H1 (cell line): Measurements from ENCODE around the gene FCAMR. TPM values are rescaled to one million over a fixed set of nuclear protein-coding genes. Genes with fewer than 3 reads are reported as not detected.

Source experiments
- CTCF ChIA-PET: fragments of 300-600 bp; sonication (Branson Sonifier 250); formaldehyde crosslinking; loops from one replicate; lab custom pipeline; 2021; ENCODE audit not compliant: partially characterized antibody; lab: Charles Lee
- POLR2A ChIA-PET: fragments of 300-600 bp; sonication (Branson Sonifier 250); formaldehyde crosslinking; loops from one replicate; lab custom pipeline; 2021; ENCODE audit warnings: inconsistent platforms; ENCODE audit not compliant: partially characterized antibody; lab: Charles Lee
- DNase-seq, 2 experiments: peaks; one replicate each; pipeline versions ENCODE4 v3.0.0 to v3.0.0-alpha.2; 2010 to 2022; ENCODE audit warnings: low spot score in 2 of 2, low read depth in 1 of 2, mixed read lengths in 1 of 2
- FAIRE-seq: peaks from 2 replicates; lab custom pipeline; 2011; peaks lifted over from hg19 to GRCh38; lab: Jason Lieb, UNC
- H2AFZ ChIP-seq: 2 replicates; pipeline ENCODE4 v1.8.1; 2012; ENCODE audit warnings: low read length, inconsistent platforms
- H2AK5ac ChIP-seq: 2 replicates; pipeline ENCODE4 v1.6.1; 2013; ENCODE audit warnings: low read depth, low read length
- H2BK120ac ChIP-seq: replicated peaks from 2 replicates; pipeline ENCODE3; 2013; ENCODE audit warnings: low read depth, low read length, inconsistent platforms
- H2BK12ac ChIP-seq: 2 replicates; pipeline ENCODE4 v1.6.1; 2013; ENCODE audit warnings: low read depth, low read length
- H2BK15ac ChIP-seq: 2 replicates; pipeline ENCODE4 v1.6.1; 2013; ENCODE audit warnings: low read length
- H2BK20ac ChIP-seq: 2 replicates; pipeline ENCODE4 v1.6.1; 2013; ENCODE audit warnings: low read length
- H2BK5ac ChIP-seq: 2 replicates; pipeline ENCODE4 v1.6.1; 2013; ENCODE audit warnings: low read depth, low read length
- H3K14ac ChIP-seq: 2 replicates; pipeline ENCODE4 v1.6.1; 2013; ENCODE audit warnings: inconsistent platforms; ENCODE audit not compliant: insufficient read length
- H3K18ac ChIP-seq: 2 replicates; pipeline ENCODE4 v1.6.1; 2013; ENCODE audit warnings: low read length; ENCODE audit errors: extremely low read depth
- H3K23ac ChIP-seq: 2 replicates; pipeline ENCODE4 v1.6.1; 2013; ENCODE audit warnings: inconsistent platforms; ENCODE audit not compliant: insufficient read length
- H3K23me2 ChIP-seq: 2 replicates; pipeline ENCODE4 v1.6.1; 2013; ENCODE audit warnings: low read depth, low read length
- H3K27ac ChIP-seq: 2 replicates; pipeline ENCODE4 v1.6.1; 2011; ENCODE audit warnings: low read depth, low read length, inconsistent platforms
- H3K27me3 ChIP-seq, 4 experiments: replicated peaks in 1 of 4; 1 replicate in 1 of 4; 2 replicates in 3 of 4; pipeline versions ENCODE4 v1.6.1 to v1.8.1; 2011 to 2013; ENCODE audit warnings: low read length in 3 of 4, mild to moderate bottlenecking in 3 of 4, inconsistent platforms in 2 of 4, mixed read lengths in 2 of 4, moderate library complexity in 1 of 4; ENCODE audit not compliant: control insufficient read depth in 3 of 4, insufficient read depth in 3 of 4; ENCODE audit errors: extremely low read depth in 1 of 4
- H3K36me3 ChIP-seq, 4 experiments: 2 replicates each; pipeline versions ENCODE4 v1.6.1 to v1.8.1; 2011 to 2013; ENCODE audit warnings: mild to moderate bottlenecking in 4 of 4, low read length in 3 of 4, moderate library complexity in 2 of 4, control low read depth in 1 of 4, inconsistent platforms in 1 of 4; ENCODE audit not compliant: insufficient read depth in 4 of 4, control insufficient read depth in 2 of 4
- H3K4ac ChIP-seq: replicated peaks from 2 replicates; pipeline ENCODE3; 2013; ENCODE audit warnings: low read length, low read depth, mixed read lengths, inconsistent platforms; ENCODE audit not compliant: insufficient read length
- H3K4me1 ChIP-seq, 4 experiments: replicated peaks in 1 of 4; 1 replicate in 1 of 4; 2 replicates in 3 of 4; pipeline versions ENCODE4 v1.6.1 to v1.8.1; 2011 to 2013; ENCODE audit warnings: low read length in 3 of 4, inconsistent platforms in 2 of 4, mixed read lengths in 1 of 4; ENCODE audit not compliant: insufficient read depth in 4 of 4, control insufficient read depth in 3 of 4
- H3K4me2 ChIP-seq, 2 experiments: 2 replicates each; pipeline versions ENCODE4 v1.6.1 to v1.8.1; 2011 to 2013; ENCODE audit warnings: low read depth in 2 of 2, low read length in 2 of 2, control low read depth in 1 of 2, inconsistent platforms in 1 of 2, mild to moderate bottlenecking in 1 of 2; ENCODE audit not compliant: insufficient read depth in 1 of 2
- H3K4me3 ChIP-seq, 4 experiments: fragments of 200-600, 300-600 bp in 1 of 4; sonication (generic), shearing (Covaris generic), sonication (Bioruptor Twin) in 1 of 4; 2 replicates each; pipeline versions ENCODE4 v1.5.1 to v1.8.1; 2011 to 2016; ENCODE audit warnings: low read length in 4 of 4, low read depth in 3 of 4, control low read depth in 2 of 4, inconsistent platforms in 2 of 4, mild to moderate bottlenecking in 2 of 4, mixed read lengths in 1 of 4, moderate library complexity in 1 of 4; ENCODE audit not compliant: insufficient read depth in 2 of 4; ENCODE audit errors: extremely low read depth in 1 of 4
- H3K56ac ChIP-seq: replicated peaks from 2 replicates; pipeline ENCODE3; 2013; ENCODE audit warnings: low read depth, mild to moderate bottlenecking, mixed read lengths, low read length, inconsistent platforms; ENCODE audit not compliant: insufficient read length
- H3K79me1 ChIP-seq: 2 replicates; pipeline ENCODE4 v1.6.1; 2013; ENCODE audit warnings: low read depth, low read length, control low read depth
- H3K79me2 ChIP-seq, 2 experiments: 2 replicates each; pipeline versions ENCODE4 v1.6.1 to v1.8.1; 2012 to 2013; ENCODE audit warnings: low read length in 2 of 2, mild to moderate bottlenecking in 2 of 2, inconsistent platforms in 1 of 2; ENCODE audit not compliant: insufficient read depth in 2 of 2, control insufficient read depth in 1 of 2
- H3K9ac ChIP-seq, 4 experiments: replicated peaks in 1 of 4; 1 replicate in 1 of 4; 2 replicates in 3 of 4; pipeline versions ENCODE4 v1.6.1 to v1.8.1; 2011 to 2013; ENCODE audit warnings: low read depth in 3 of 4, low read length in 3 of 4, control low read depth in 2 of 4, mild to moderate bottlenecking in 2 of 4, moderate library complexity in 2 of 4, inconsistent platforms in 1 of 4; ENCODE audit errors: extremely low read depth in 1 of 4
- H3K9me3 ChIP-seq, 2 experiments: 2 replicates each; pipeline versions ENCODE4 v1.6.1 to v1.8.1; 2012 to 2013; ENCODE audit warnings: mild to moderate bottlenecking in 2 of 2, moderate library complexity in 2 of 2, control low read depth in 1 of 2, inconsistent platforms in 1 of 2, low read depth in 1 of 2, low read length in 1 of 2, mixed read lengths in 1 of 2; ENCODE audit not compliant: insufficient read depth in 2 of 2
- H4K20me1 ChIP-seq, 2 experiments: replicated peaks in 1 of 2; 2 replicates each; pipeline versions ENCODE3 to v1.8.1; 2011 to 2013; ENCODE audit warnings: inconsistent platforms in 2 of 2, low read length in 2 of 2, mild to moderate bottlenecking in 1 of 2; ENCODE audit not compliant: insufficient read depth in 2 of 2, control insufficient read depth in 1 of 2
- H4K5ac ChIP-seq: 2 replicates; pipeline ENCODE4 v1.6.1; 2013; ENCODE audit warnings: low read length, low read depth, mixed read lengths, inconsistent platforms; ENCODE audit not compliant: insufficient read length
- H4K8ac ChIP-seq: 2 replicates; pipeline ENCODE4 v1.8.0; 2013; ENCODE audit warnings: mild to moderate bottlenecking, moderate library complexity, low read length, inconsistent platforms; ENCODE audit not compliant: insufficient read depth; ENCODE audit errors: extremely low read depth
- H4K91ac ChIP-seq: replicated peaks from 2 replicates; pipeline ENCODE3; 2013; ENCODE audit warnings: low read length, mixed read lengths, inconsistent platforms; ENCODE audit not compliant: insufficient read length
- ATF2 ChIP-seq: IDR thresholded peaks from 2 replicates; pipeline ENCODE4 v1.6.1; 2012; ENCODE audit warnings: low read length, inconsistent platforms
- BRCA1 ChIP-seq: IDR thresholded peaks from 2 replicates; pipeline ENCODE4 v1.6.1; 2012; ENCODE audit warnings: low read depth, low read length, improper control_type of control experiment
- CHD2 ChIP-seq: IDR thresholded peaks from 2 replicates; pipeline ENCODE4 v1.6.1; 2012; ENCODE audit warnings: low read length, improper control_type of control experiment
- HDAC6 ChIP-seq: IDR thresholded peaks from one replicate; pipeline ENCODE4 v1.7.1; 2012; ENCODE audit warnings: low read depth, mild to moderate bottlenecking, inconsistent platforms, low read length, moderate library complexity
- JUND ChIP-seq: IDR thresholded peaks from 2 replicates; pipeline ENCODE4 v1.6.1; 2011; ENCODE audit warnings: mild to moderate bottlenecking, improper control_type of control experiment, low read length
- KDM5A ChIP-seq: fragments of 200-600 bp; IDR thresholded peaks from 2 replicates; pipeline ENCODE4 v1.7.1; 2012; ENCODE audit warnings: mild to moderate bottlenecking, low read length, inconsistent platforms, mixed read lengths
- MAFK ChIP-seq: IDR thresholded peaks from 2 replicates; pipeline ENCODE4 v1.6.1; 2012; ENCODE audit warnings: low read depth, mild to moderate bottlenecking, improper control_type of control experiment, low read length
- NANOG ChIP-seq: IDR thresholded peaks from 2 replicates; pipeline ENCODE4 v1.6.1; 2011; ENCODE audit warnings: low read length, low read depth, mild to moderate bottlenecking, inconsistent platforms; ENCODE audit not compliant: insufficient read depth, poor library complexity, severe bottlenecking
- NRF1 ChIP-seq: IDR thresholded peaks from 2 replicates; pipeline ENCODE4 v1.6.1; 2011; ENCODE audit warnings: mild to moderate bottlenecking, low read depth, low read length, improper control_type of control experiment
- PHF8 ChIP-seq: fragments of 200-600 bp; sonication (generic); conservative IDR thresholded peaks from 2 replicates; pipeline ENCODE4 v1.7.1; 2012; ENCODE audit warnings: low read depth, mild to moderate bottlenecking, inconsistent platforms, low read length, moderate library complexity
- RBBP5 ChIP-seq: IDR thresholded peaks from 2 replicates; pipeline ENCODE4 v1.7.1; 2012; ENCODE audit warnings: low read depth, mild to moderate bottlenecking, inconsistent platforms, low read length, moderate library complexity, borderline replicate concordance
- SIRT6 ChIP-seq: IDR thresholded peaks from one replicate; pipeline ENCODE4 v1.7.1; 2012; ENCODE audit warnings: low read length, inconsistent platforms
- SP2 ChIP-seq: IDR thresholded peaks from 2 replicates; pipeline ENCODE4 v1.6.1; 2012; ENCODE audit warnings: mild to moderate bottlenecking, low read length, inconsistent platforms
- WGBS, 2 experiments: shearing (Covaris generic) in 1 of 2; methylation state at CpG; one replicate each; pipeline versions ENCODE4 v1.1.6 to v1.1.7; 2013 to 2015; ENCODE audit warnings: low lambda C conversion rate in 2 of 2, mixed read lengths in 2 of 2, inconsistent platforms in 1 of 2, low coverage in 1 of 2, missing lambda C conversion rate in 1 of 2; ENCODE audit not compliant: insufficient replicate concordance in 2 of 2, insufficient coverage in 1 of 2, insufficient read length in 1 of 2; ENCODE audit errors: extremely low coverage in 1 of 2, missing lambda C conversion rate in 1 of 2; 5-methylcytosine and 5-hydroxymethylcytosine counted together
- polyA plus RNA-seq, 7 experiments: library from polyadenylated mRNA; depleted of rRNA in 3 of 7; stranded (reverse) in 5 of 7; unstranded in 2 of 7; fragments of >200 nt in 5 of 7; fragments of 200-250 nt in 2 of 7; gene quantifications; 1 replicate in 5 of 7; 2 replicates in 1 of 7; 4 replicates in 1 of 7; pipeline versions ENCODE4 v1.2.1 to v1.2.3, GENCODE V29; 2011 to 2013; ENCODE audit warnings: missing spikeins in 2 of 7, mixed read lengths in 2 of 7
- total RNA-seq: library from RNA; stranded (reverse); fragmentation: NEBNext Ultra II Directional; extraction: Animal tissue kit (Norgen Biotek cat#: 25700); gene quantifications from 2 replicates; pipeline ENCODE4 v1.2.1, GENCODE V29; 2021

FCAMR gene
- total and polyA plus RNA-seq, 2 of the 8 experiments (the other 6 are each of a cell fraction or from before 2014, with no cell fraction given), result not detected

DNA sequence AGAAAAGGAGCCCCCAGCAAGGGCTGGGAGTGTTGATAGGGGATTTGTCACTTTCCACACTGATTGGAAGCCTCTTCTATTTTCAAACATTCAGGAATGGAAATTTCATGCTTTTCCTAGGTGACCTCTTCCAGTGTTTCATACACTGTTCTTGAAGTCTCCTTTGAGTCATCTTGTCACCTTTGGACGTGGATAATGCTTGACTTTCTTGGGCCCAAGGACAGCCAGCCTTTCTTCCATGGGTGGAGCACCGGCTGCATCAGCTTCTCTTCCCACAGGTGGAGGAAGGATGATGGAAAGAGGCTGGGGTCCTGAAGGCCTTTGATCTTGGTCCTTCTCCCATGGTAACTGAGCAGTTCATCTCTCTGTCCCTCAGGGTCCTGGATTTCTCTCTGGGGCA is 12.1 kb downstream of the FCAMR start:
- Histone ChIP-seq H3K9ac (no peak overlapping the region), H2BK12ac (no peak overlapping the region), H3K4me3 (no peak overlapping the region), H3K79me2 (no peaks in the 10 kb centered on the region), H3K56ac (no peak overlapping the region), H3K9me3 (no peaks in the 10 kb centered on the region), H4K5ac (no peak overlapping the region), H3K27ac (no peak overlapping the region), H4K8ac (no peak overlapping the region), H4K20me1 (no peaks in the 10 kb centered on the region), H2BK5ac (no peak overlapping the region), H3K23ac (no peak overlapping the region), H2BK120ac (no peak overlapping the region), H2AFZ (no peak overlapping the region), H3K23me2 (no peaks in the 10 kb centered on the region), H2BK15ac (no peak overlapping the region), H2BK20ac (no peak overlapping the region), H3K4ac (no peak overlapping the region), H3K36me3 (no peaks in the 10 kb centered on the region), H3K18ac (no peak overlapping the region), H3K4me2 (no peak overlapping the region), H3K14ac (no peak overlapping the region), H3K27me3 (peaks cover 0 to 3% (median 0%) of the 10 kb centered on the region in 4 experiments; a peak in 1 of 7 replicates), H3K4me1 (no peaks in the 10 kb centered on the region), H3K79me1 (no peaks in the 10 kb centered on the region), H4K91ac (no peak overlapping the region), H2AK5ac (no peak overlapping the region)
- 100% methylated on average over 2 of the region's 2 CpGs; no CpG with 5 or more reads in 1 of the 2 experiments for WGBS, 2 experiments
- FAIRE-seq, result no peak
- POLR2A ChIA-PET, result no interaction called here
- CTCF ChIA-PET, result interaction anchor here (0.5 to 9.3 kb wide), 6 partner anchors 11 to 93 kb away, joined by 3 to 77 read pairs (median 4); partner anchors contain the start of gene IL20
- TF ChIP-seq JUND, result no peak
- TF ChIP-seq PHF8, result no peak
- no peak for TF ChIP-seq CHD2
- TF ChIP-seq SIRT6, result no peak
- no peak for TF ChIP-seq MAFK
- no peak for TF ChIP-seq HDAC6
- no peak for TF ChIP-seq ATF2
- no peak for TF ChIP-seq KDM5A
- TF ChIP-seq SP2, result no peak
- TF ChIP-seq RBBP5, result no peak
- TF ChIP-seq NRF1, result no peak
- TF ChIP-seq NANOG, result no peak
- no peak for TF ChIP-seq BRCA1
- DNase-seq, result no peak
